GM18505 (cell line): ENCODE data around the gene H2BK1.

Experiments used
- ATAC-seq: cut with Tn5 transposase; IDR thresholded peaks from one replicate; pipeline ENCODE4 v1.9.1; 2021; ENCODE audit not compliant: unreplicated experiment
- POLR2A ChIP-seq: IDR thresholded peaks from 4 replicates; pipeline ENCODE4 v1.6.1; 2011; ENCODE audit warnings: borderline replicate concordance; ENCODE audit not compliant: insufficient read depth, insufficient read length; ENCODE audit errors: extremely low read depth

H2BK1 gene

GRCh38 chr7:151179946-151180345, 30.3 kb downstream of the H2BK1 start:
- no peak for TF ChIP-seq POLR2A
- ATAC-seq = no peak

GRCh38 chr7:151179287-151179860, 30.9 kb downstream of the H2BK1 start:
- ATAC-seq = no peak
- TF ChIP-seq POLR2A = no peak

- TF ChIP-seq POLR2A = no peak
- no peak for ATAC-seq
These were observed 31.5 kb downstream of the H2BK1 start for GRCh38 chr7:151178831-151179230.

GRCh38 chr7:151178236-151178635, 32.1 kb downstream of the H2BK1 start:
- ATAC-seq = no peak
- no peak for TF ChIP-seq POLR2A

GRCh38 chr7:151177310-151177709, 33.0 kb downstream of the H2BK1 start:
- no peak for ATAC-seq
- TF ChIP-seq POLR2A = no peak

- no peak for TF ChIP-seq POLR2A
- no peak for ATAC-seq
These were observed 33.9 kb downstream of the H2BK1 start for GRCh38 chr7:151176401-151176800.

- TF ChIP-seq POLR2A = no peak
- no peak for ATAC-seq
These were observed 34.4 kb downstream of the H2BK1 start for GRCh38 chr7:151175793-151176311.

GRCh38 chr7:151175047-151175792, 35.1 kb downstream of the H2BK1 start:
- TF ChIP-seq POLR2A = no peak
- ATAC-seq = no peak

GRCh38 chr7:151174246-151175046, 35.8 kb downstream of the H2BK1 start:
- no peak for ATAC-seq
- no peak for TF ChIP-seq POLR2A

- TF ChIP-seq POLR2A = no peak
- no peak for ATAC-seq
These were observed 36.7 kb downstream of the H2BK1 start for GRCh38 chr7:151173386-151174245.

- TF ChIP-seq POLR2A = no peak
- peak; percentile 66 for ATAC-seq
These were observed 37.8 kb downstream of the H2BK1 start for GRCh38 chr7:151172273-151173141.

- no peak for TF ChIP-seq POLR2A
- no peak for ATAC-seq
These were observed 41.5 kb downstream of the H2BK1 start for GRCh38 chr7:151168787-151169162.
